B cell (primary cell): ENCODE data around the gene ETV6. TPM values are rescaled to one million over a fixed set of nuclear protein-coding genes. Genes with fewer than 3 reads are reported as not detected.
A peak's percentile ranks its signal among the peaks of the same experiment; 100 is the strongest.

Experiments used
- ATAC-seq: fragments of 200-7000 bp; cut with Tn5 transposase; one replicate; pipeline ENCODE4 v1.10.0; 2021; ENCODE audit warnings: low read depth, mild to moderate bottlenecking, moderate number of reproducible peaks, moderate library complexity
- CTCF ChIA-PET: fragments of 350-600 bp; sonication (Branson Sonifier 250); formaldehyde crosslinking; loops from one replicate; lab custom pipeline; 2021; ENCODE audit warnings: antibody characterized with exemption, inconsistent platforms; lab: Charles Lee
- POLR2A ChIA-PET: fragments of 350-600 bp; sonication (Branson Sonifier 250); formaldehyde crosslinking; loops from one replicate; lab custom pipeline; 2021; ENCODE audit warnings: antibody characterized with exemption; lab: Charles Lee
- DNase-seq: peaks from one replicate; pipeline ENCODE4 v3.0.0; 2013
- H2AFZ ChIP-seq: 2 replicates; pipeline ENCODE4 v1.6.1; 2012; ENCODE audit warnings: mild to moderate bottlenecking, low read depth, low read length; ENCODE audit not compliant: insufficient read depth, poor library complexity, severe bottlenecking
- H3K27ac ChIP-seq, 2 donors: 1 replicate in 1 of 2; 2 replicates in 1 of 2; pipeline ENCODE4 v1.5.1; 2012 to 2013; ENCODE audit warnings: low read length in 2 of 2, mild to moderate bottlenecking in 2 of 2, moderate library complexity in 1 of 2
- H3K27me3 ChIP-seq, 4 experiments: fragments of 200-600 bp in 1 of 4; sonication (generic) in 1 of 4; replicated peaks in 1 of 4; 1 replicate in 2 of 4; 2 replicates in 2 of 4; pipeline versions ENCODE4 v1.6.1 to v1.7.0; 2013 to 2016; ENCODE audit warnings: low read length in 3 of 4, mild to moderate bottlenecking in 2 of 4, mixed read lengths in 1 of 4, moderate library complexity in 1 of 4; ENCODE audit not compliant: insufficient read depth in 4 of 4, control insufficient read depth in 3 of 4; ENCODE audit errors: control extremely low read depth in 1 of 4
- H3K36me3 ChIP-seq, 2 experiments: replicated peaks in 1 of 2; 1 replicate in 1 of 2; 2 replicates in 1 of 2; pipeline versions ENCODE4 v1.6.1 to v1.7.1; 2013; ENCODE audit warnings: low read length in 1 of 2; ENCODE audit not compliant: insufficient read depth in 2 of 2, control insufficient read depth in 1 of 2; ENCODE audit errors: control extremely low read depth in 1 of 2, extremely low read depth in 1 of 2
- H3K4me1 ChIP-seq, 2 donors: fragments of 200-600 bp in 1 of 2; sonication (generic) in 1 of 2; 1 replicate in 1 of 2; 2 replicates in 1 of 2; pipeline versions ENCODE4 v1.5.1 to v1.6.1; 2013 to 2017; ENCODE audit warnings: low read length in 2 of 2; ENCODE audit not compliant: control insufficient read depth in 2 of 2, insufficient read depth in 2 of 2
- H3K4me2 ChIP-seq: replicated peaks from 2 replicates; pipeline ENCODE3; 2012; ENCODE audit warnings: mild to moderate bottlenecking, low read depth, low read length; ENCODE audit not compliant: poor library complexity, severe bottlenecking
- H3K4me3 ChIP-seq, 5 experiments: fragments of 200-600 bp in 1 of 5; sonication (generic) in 1 of 5; 1 replicate in 3 of 5; 2 replicates in 2 of 5; pipeline versions ENCODE4 v1.5.1 to v1.7.0; 2011 to 2016; ENCODE audit warnings: low read length in 4 of 5, mild to moderate bottlenecking in 4 of 5, low read depth in 2 of 5, control low read depth in 1 of 5, moderate library complexity in 1 of 5; ENCODE audit not compliant: insufficient read depth in 1 of 5; ENCODE audit errors: control extremely low read depth in 1 of 5, extremely low read depth in 1 of 5
- H3K79me2 ChIP-seq: fragments of 200-600 bp; sonication (generic); one replicate; pipeline ENCODE4 v1.6.0; 2016; ENCODE audit warnings: low read length; ENCODE audit not compliant: control insufficient read depth, insufficient read depth
- H3K9ac ChIP-seq: fragments of 200-600 bp; sonication (generic); 2 replicates; pipeline ENCODE4 v1.6.1; 2017; ENCODE audit warnings: mild to moderate bottlenecking, low read length, moderate library complexity
- H3K9me3 ChIP-seq, 3 donors: one replicate each; pipeline versions ENCODE4 v1.6.1 to v1.7.1; 2013; ENCODE audit warnings: low read length in 2 of 3; ENCODE audit not compliant: control insufficient read depth in 2 of 3, insufficient read depth in 1 of 3; ENCODE audit errors: control extremely low read depth in 1 of 3
- H4K20me1 ChIP-seq: 2 replicates; pipeline ENCODE4 v1.6.0; 2012; ENCODE audit warnings: mild to moderate bottlenecking, low read length; ENCODE audit not compliant: insufficient read depth, control insufficient read depth, poor library complexity, severe bottlenecking
- H3K27ac Mint-ChIP-seq: one replicate; pipeline ENCODE4 v1.8.0; 2021; ENCODE audit warnings: mixed read lengths
- H3K27me3 Mint-ChIP-seq: one replicate; pipeline ENCODE4 v1.8.0; 2021; ENCODE audit warnings: mixed read lengths
- H3K4me1 Mint-ChIP-seq: one replicate; pipeline ENCODE4 v1.8.0; 2021; ENCODE audit warnings: mixed read lengths
- H3K4me3 Mint-ChIP-seq: one replicate; pipeline ENCODE4 v1.8.0; 2021; ENCODE audit warnings: mixed read lengths
- H3K9me3 Mint-ChIP-seq: one replicate; pipeline ENCODE4 v1.8.0; 2022; ENCODE audit warnings: mixed read lengths; ENCODE audit not compliant: insufficient read depth
- CTCF ChIP-seq: fragments of 200-600 bp; IDR thresholded peaks from one replicate; pipeline ENCODE4 v1.8.0; 2022; ENCODE audit warnings: antibody characterized with exemption, mild to moderate bottlenecking
- EZH2 ChIP-seq: IDR thresholded peaks from 2 replicates; pipeline ENCODE4 v1.6.1; 2012; ENCODE audit warnings: borderline replicate concordance, low read depth, mild to moderate bottlenecking, moderate library complexity, low read length; ENCODE audit not compliant: insufficient read depth, poor library complexity, severe bottlenecking
- WGBS: methylation state at CpG from one replicate; pipeline ENCODE4 v1.1.5; 2013; ENCODE audit warnings: missing lambda C conversion rate; ENCODE audit not compliant: insufficient coverage; 5-methylcytosine and 5-hydroxymethylcytosine counted together
- intact Hi-C: fragments of 100-400 bp; cut with micrococcal nuclease; formaldehyde crosslinking; loops from one replicate; pipeline ENCODE4 v1.10.0; 2022
- polyA plus RNA-seq: library from polyadenylated mRNA; depleted of rRNA; stranded (reverse); fragments of >200 nt; gene quantifications from 2 replicates; pipeline ENCODE4 v1.2.3, GENCODE V29; 2012
- total RNA-seq, 2 donors: library from RNA; stranded (reverse); fragments of 120-200 nt in 1 of 2; gene quantifications; 1 replicate in 1 of 2; 2 replicates in 1 of 2; pipeline versions ENCODE4 v1.2.3 to v1.2.4, GENCODE V29; 2013 to 2022

ETV6 gene
- total and polyA plus RNA-seq, 2 donors (not counting 1 experiment from before 2014, with no cell fraction given): 17.4 to 123 TPM

- POLR2A ChIA-PET: interaction anchor here (0.6 kb wide), 1 partner anchor 117 kb away, joined by 6 read pairs; no protein-coding TSS in a partner anchor
- TF ChIP-seq CTCF (no peak), EZH2 (no peak)
- Histone ChIP-seq H3K36me3 (peaks cover 2 to 45% of the 10 kb centered on the region in 2 experiments), H3K4me2 (no peak overlapping the region), H3K9me3 (no peaks in the 10 kb centered on the region), H3K27ac (no peak overlapping the region), H3K4me1 (peaks cover 37 to 53% of the 10 kb centered on the region in 2 donors), H3K9ac (no peak overlapping the region), H4K20me1 (no peaks in the 10 kb centered on the region), H3K27me3 (no peaks in the 10 kb centered on the region), H3K79me2 (peaks cover 37% of the 10 kb centered on the region), H2AFZ (no peak overlapping the region), H3K4me3 (no peak overlapping the region)
- WGBS: 63% methylated on average over 4 of the region's 8 CpGs
- H3K9me3 Mint-ChIP-seq: no peaks in the 10 kb centered on the region
- H3K27ac Mint-ChIP-seq: peak overlapping the region; percentile 62
- DNase-seq: no peak
- H3K4me1 Mint-ChIP-seq: peaks cover 52% of the 10 kb centered on the region
- CTCF ChIA-PET: interaction anchor here (2.4 kb wide), 1 partner anchor 194 kb away, joined by 6 read pairs; no protein-coding TSS in a partner anchor
- H3K27me3 Mint-ChIP-seq: no peaks in the 10 kb centered on the region
- ATAC-seq: no peak
- H3K4me3 Mint-ChIP-seq: no peak overlapping the region
- intact Hi-C loops: loop anchor here (5.0 to 10.0 kb wide), 2 partner anchors 516 to 723 kb away; partner anchors contain the start of genes BORCS5, DUSP16 and MANSC1
Measured at GRCh38 chr12:11839091-11839641, 189.7 kb downstream of the ETV6 start.

GRCh38 chr12:11840366-11840765 is 190.9 kb downstream of the ETV6 start:
- no peak for TF ChIP-seq EZH2
- no peak for TF ChIP-seq CTCF
- no peak overlapping the region for H3K4me3 ChIP-seq
- peaks cover 2 to 55% of the 10 kb centered on the region in 2 experiments for H3K36me3 ChIP-seq
- intact Hi-C loops: loop anchor here (5.0 kb wide), 1 partner anchor 1223 kb away; no protein-coding TSS in a partner anchor
- H3K27me3 ChIP-seq: no peaks in the 10 kb centered on the region
- peaks cover 37% of the 10 kb centered on the region for H3K79me2 ChIP-seq
- H3K9ac ChIP-seq: no peak overlapping the region
- ATAC-seq: no peak
- peak overlapping the region; percentile 50 for H3K27ac Mint-ChIP-seq
- 84% methylated on average over 5 of the region's 8 CpGs for WGBS
- ChIA-PET POLR2A (no interaction called here), CTCF (no interaction called here)
- no peaks in the 10 kb centered on the region for H4K20me1 ChIP-seq
- H3K27me3 Mint-ChIP-seq: no peaks in the 10 kb centered on the region
- H3K9me3 ChIP-seq: no peaks in the 10 kb centered on the region
- H3K4me1 Mint-ChIP-seq: peaks cover 40% of the 10 kb centered on the region
- H2AFZ ChIP-seq: no peak overlapping the region
- no peak overlapping the region for H3K4me2 ChIP-seq
- peaks cover 29 to 44% of the 10 kb centered on the region in 2 donors for H3K4me1 ChIP-seq
- H3K27ac ChIP-seq: no peak overlapping the region
- no peak for DNase-seq
- H3K9me3 Mint-ChIP-seq: no peaks in the 10 kb centered on the region
- H3K4me3 Mint-ChIP-seq: no peak overlapping the region
